NCI-H128 (cell line): ENCODE measurements around the gene CARD10.
A peak's percentile ranks its signal among the peaks of the same experiment; 100 is the strongest.

Source experiments
- DNase-seq: peaks from one replicate; lab custom pipeline; 2025; ENCODE audit not compliant: unreplicated experiment; lab: John Stamatoyannopoulos, UW

The CARD10 gene

GRCh38 chr22:37488337-37489135 is 30.7 kb downstream of the CARD10 start:
- DNase-seq: no peak

GRCh38 chr22:37487571-37487970 is 31.6 kb downstream of the CARD10 start:
- DNase-seq: no peak

GRCh38 chr22:37487129-37487528 is 32.1 kb downstream of the CARD10 start:
- DNase-seq: no peak

- DNase-seq: peak; percentile 6
These were observed 32.9 kb downstream of the CARD10 start, which contains the start of gene MFNG for GRCh38 chr22:37486224-37486845. TSS of gene MFNG (minus strand) at chr22:37486384. CDS start at chr22:37486177, 207 bp downstream.

GRCh38 chr22:37485395-37486223 is 33.6 kb downstream of the CARD10 start:
- DNase-seq: no peak

- DNase-seq: no peak
These were observed 34.5 kb downstream of the CARD10 start for GRCh38 chr22:37484480-37485394.

GRCh38 chr22:37483050-37483449 is 36.2 kb downstream of the CARD10 start:
- DNase-seq: no peak

GRCh38 chr22:37482244-37482643 is 37.0 kb downstream of the CARD10 start:
- DNase-seq: no peak

GRCh38 chr22:37481347-37481907 is 37.8 kb downstream of the CARD10 start:
- DNase-seq: no peak

GRCh38 chr22:37480387-37481346 is 38.5 kb downstream of the CARD10 start:
- no peak for DNase-seq

GRCh38 chr22:37479196-37479595 is 40.0 kb downstream of the CARD10 start:
- DNase-seq: no peak

GRCh38 chr22:37476389-37477329 is 42.6 kb downstream of the CARD10 start:
- no peak for DNase-seq

- no peak for DNase-seq
These were observed 44.6 kb downstream of the CARD10 start for GRCh38 chr22:37474447-37475090.

GRCh38 chr22:37473437-37473946 is 45.7 kb downstream of the CARD10 start:
- no peak for DNase-seq

- DNase-seq: no peak
These were observed 46.7 kb downstream of the CARD10 start for GRCh38 chr22:37472418-37473006.

GRCh38 chr22:37471727-37472417 is 47.3 kb downstream of the CARD10 start:
- no peak for DNase-seq
